Heart left ventricle (tissue), 13 donors: Measurements from ENCODE around the gene KANK2.

Experiments
- CTCF ChIP-seq, 12 donors: fragments of 200-600 bp; sonication (generic) in 4 of 12; IDR thresholded peaks; one replicate each; pipeline versions ENCODE4 v1.5.0 to v1.8.0; 2018 to 2022; ENCODE audit warnings: antibody characterized with exemption in 12 of 12, mild to moderate bottlenecking in 5 of 12
- POLR2A ChIP-seq, 2 donors: fragments of 450-650 bp; IDR thresholded peaks; one replicate each; pipeline ENCODE4 v1.6.1; 2017; ENCODE audit warnings: antibody characterized with exemption in 2 of 2, mild to moderate bottlenecking in 2 of 2, moderate library complexity in 2 of 2
- donor health status: ischemic (EF 13 %, LVEDD 7.1; RV severe dilation, severe dysfunction).
- donor health status: DM: no; HTN: yes; CAD: no.
- donor health status: DM: no; HTN: no; CAD: no.
- donor health status: ischemic (EF 25% LVEDD 6.9; RV normal size, moderate dysfunction).
- donor health status: ischemic (EF 25% LVEDD 5.7; RV mildly dilated, moderate dysfunction).
- donor health status: ischemic (EF 35%, LVEDD 5.7; RV mildly dilated, moderate dysfunction).
- donor health status: nonischemic (EF 11% LVEDD 7.7; RV severe dilation, severe dysfunction).
- donor health status: DM: yes; HTN: yes; CAD: no.
- donor health status: PGD.
- donor health status: ischemic (EF 29% LVEDD 5.4; RV normal size, mild dysfunction).
- donor health status: nonischemic (EF 23%, LVEDD 6.1; RV moderate dilation, normal function).

- TF ChIP-seq POLR2A (IDR thresholded peaks at IDR 0.05) (no peak), CTCF (IDR thresholded peaks at IDR 0.05) (no peak)
Measured at GRCh38 chr19:11140896-11141295, 56.4 kb downstream of the KANK2 start.
